ENCODE measurements around the gene PRR20G. TPM values are rescaled to one million over a fixed set of nuclear protein-coding genes. Genes with fewer than 3 reads are reported as not detected.

PRR20G gene
- total RNA-seq, 1 experiment from 2014 or later, result 0.30 TPM

- Histone ChIP-seq H3K27me3 (ENCODE audit: insufficient read depth, low read length) (no peaks in the 10 kb centered on the region), H3K4me1 (ENCODE audit: control insufficient read depth in 1 of 2, insufficient read depth in 2 of 2, low read length in 2 of 2) (peaks cover 0 to 3% of the 10 kb centered on the region in 2 experiments; a peak in 1 of 4 replicates), H4K20me1 (ENCODE audit: insufficient read depth) (no peaks in the 10 kb centered on the region), H3K9me2 (ENCODE audit: insufficient read depth) (no peaks in the 10 kb centered on the region), H3K9me3 (ENCODE audit: control insufficient read depth in 1 of 2, insufficient read depth in 1 of 2, low read depth in 1 of 2, low read length in 2 of 2) (no peaks in the 10 kb centered on the region), H3K36me3 (ENCODE audit: control insufficient read depth in 1 of 2, insufficient read depth in 2 of 2, low read length in 2 of 2) (no peaks in the 10 kb centered on the region), H3K27ac (ENCODE audit: low read depth, low read length) (no peak overlapping the region), H3K4me2 (ENCODE audit: low read length) (no peak overlapping the region), H3K4me3 (replicated peaks in 1 of 2; ENCODE audit: low read depth in 1 of 2, low read length in 2 of 2) (no peak overlapping the region), H3K79me2 (ENCODE audit: insufficient read depth, low read length) (no peaks in the 10 kb centered on the region), H2AFZ (ENCODE audit: low read depth, low read length, poor library complexity, severe bottlenecking) (no peak overlapping the region), H3K9ac (ENCODE audit: low read length) (no peak overlapping the region)
- ATAC-seq (no peak), DNase-seq (ENCODE audit: low read depth, low spot score) (no peak)
- ChIA-PET POLR2A (no interaction called here), CTCF (no interaction called here), RAD21 (ENCODE audit: low non-redundant PET in 1 of 2, low total read pairs in 2 of 2, uncharacterized antibody in 2 of 2, unreplicated experiment in 2 of 2) (no interaction called here)
- BruUV-seq (replicated peaks), result no TSS peak
- intact Hi-C loops (cut with micrococcal nuclease), result no loop called here
- TF ChIP-seq ATF3 (IDR thresholded peaks at IDR 0.05) (no peak), EZH2 (IDR thresholded peaks at IDR 0.05) (no peak), ZBTB33 (IDR thresholded peaks at IDR 0.05; ENCODE audit: extremely low read depth, insufficient replicate concordance, low read length) (no peak), YY1 (IDR thresholded peaks at IDR 0.05; ENCODE audit: extremely low read depth, insufficient replicate concordance, low read depth, low read length) (no peak), SP1 (IDR thresholded peaks at IDR 0.05; ENCODE audit: low read depth) (no peak), RAD21 (IDR thresholded peaks at IDR 0.05; ENCODE audit: low read depth) (no peak), CBX3 (IDR thresholded peaks at IDR 0.05; ENCODE audit: low read depth) (no peak), FOSL1 (IDR thresholded peaks at IDR 0.05; ENCODE audit: low read depth) (no peak), ZFX (IDR thresholded peaks at IDR 0.05) (no peak), EGR1 (IDR thresholded peaks at IDR 0.05; ENCODE audit: low read depth) (no peak), CEBPB (IDR thresholded peaks at IDR 0.05; ENCODE audit: low read depth) (no peak), EZH2phosphoT487 (IDR thresholded peaks at IDR 0.05; ENCODE audit: borderline replicate concordance) (no peak), REST (IDR thresholded peaks at IDR 0.05; ENCODE audit: low read depth) (no peak), POLR2A (IDR thresholded peaks at IDR 0.05; ENCODE audit: borderline replicate concordance, extremely low read depth, insufficient read depth, insufficient read length) (no peak), MAX (IDR thresholded peaks at IDR 0.05) (no peak)
These were observed 28.0 kb downstream of the PRR20G start for GRCh38 chr3:127259882-127260281.
